Adrenal gland (tissue), 12 donors: ENCODE results near the gene ABHD4. TPM values are rescaled to one million over a fixed set of nuclear protein-coding genes. Genes with fewer than 3 reads are reported as not detected.

ENCODE experiments used
- DNase-seq, 7 donors: peaks; one replicate each; pipeline ENCODE4 v3.0.0-alpha.2; 2019 to 2020
- H3K27ac ChIP-seq, 5 donors: fragments of 200-600 bp; sonication (generic) in 4 of 5; 1 replicate in 3 of 5; 2 replicates in 2 of 5; pipeline versions ENCODE4 v1.5.1 to v1.8.0; 2016 to 2020; ENCODE audit warnings: mild to moderate bottlenecking in 1 of 5
- H3K27me3 ChIP-seq: fragments of 200-600 bp; 2 replicates; pipeline ENCODE4 v1.8.0; 2021
- H3K36me3 ChIP-seq, 2 donors: fragments of 200-600 bp; replicated peaks in 1 of 2; 1 replicate in 1 of 2; 2 replicates in 1 of 2; pipeline versions ENCODE4 v1.5.1 to v1.8.0; 2018 to 2022
- H3K4me1 ChIP-seq, 2 donors: fragments of 200-600 bp; replicated peaks in 1 of 2; 1 replicate in 1 of 2; 2 replicates in 1 of 2; pipeline versions ENCODE4 v1.5.1 to v1.8.0; 2018 to 2021
- H3K4me3 ChIP-seq, 4 donors: fragments of 200-600 bp; sonication (generic) in 3 of 4; one replicate each; pipeline ENCODE4 v1.5.1; 2016 to 2018
- H3K9me3 ChIP-seq, 3 donors: fragments of 200-600 bp; sonication (generic) in 1 of 3; replicated peaks in 1 of 3; 1 replicate in 2 of 3; 2 replicates in 1 of 3; pipeline versions ENCODE4 v1.5.1 to v1.8.0; 2016 to 2021
- CTCF ChIP-seq, 6 experiments: fragments of 450-650 bp in 4 of 6; fragments of 200-600 bp in 2 of 6; sonication (generic) in 1 of 6; IDR thresholded peaks; 1 replicate in 5 of 6; 2 replicates in 1 of 6; pipeline versions ENCODE4 v1.5.1 to v1.8.0; 2016 to 2021; ENCODE audit warnings: antibody characterized with exemption in 6 of 6, mild to moderate bottlenecking in 2 of 6, moderate library complexity in 1 of 6
- POLR2A ChIP-seq, 2 donors: fragments of 450-650 bp; IDR thresholded peaks; one replicate each; pipeline ENCODE4 v1.6.1; 2017; ENCODE audit warnings: antibody characterized with exemption in 2 of 2, mild to moderate bottlenecking in 2 of 2, moderate library complexity in 1 of 2
- WGBS, 4 donors: extraction: QIAGEN DNeasy Blood & Tissue Kit in 2 of 4; methylation state at CpG; one replicate each; pipeline versions ENCODE4 v1.1.5 to v1.1.7; 2013 to 2017; 5-methylcytosine and 5-hydroxymethylcytosine counted together
- intact Hi-C, 2 donors: fragments of 100-400 bp; cut with DNase I; formaldehyde crosslinking; loops; one replicate each; pipeline versions ENCODE4 v1.14.1 to v1.15.0; 2022 to 2023
- polyA plus RNA-seq, 3 donors: library from polyadenylated mRNA; stranded (reverse); fragments of 200-250 nt in 2 of 3; fragments of 350-450 nt in 1 of 3; fragmentation: Illumina TruSeq in 1 of 3; extraction: RNeasy Lipid Tissue Mini Kit (QIAGEN cat#74804) in 1 of 3; gene quantifications; one replicate each; pipeline ENCODE4 v1.2.3, GENCODE V29; 2013 to 2014
- total RNA-seq, 9 donors: library from RNA; depleted of rRNA in 4 of 9; stranded (reverse); fragments of >200 nt in 4 of 9; fragments of 120-200 nt in 1 of 9; fragmentation: NEBNext Ultra II Directional in 1 of 9; extraction: Animal tissue kit (Norgen Biotek cat#: 25700) in 1 of 9; gene quantifications; one replicate each; pipeline versions ENCODE4 v1.1.0 to v1.2.4, GENCODE V29; 2013 to 2023
- donor health status: healthy with polysubstance abuse.
- donor health status: Bipolar disorder and iron deficiency.
- donor health status: DM: yes; HTN: yes; CAD: no.
- donor health status: DM: no; HTN: no; CAD: no.
- donor health status: DM: no; HTN: no; CAD: no.
- donor health status: DM: yes; HTN: yes; CAD: no.

Gene ABHD4
- total and polyA plus RNA-seq, 12 donors: 21.4 to 93.4 (median 43.5) TPM

- 93 to 99% (median 95%) methylated on average over 6 of the region's 6 CpGs for WGBS, 4 donors
- intact Hi-C loops: no loop called here
- Histone ChIP-seq H3K4me1 (peaks cover 0 to 3% of the 10 kb centered on the region in 2 donors), H3K27me3 (no peaks in the 10 kb centered on the region), H3K4me3 (no peak overlapping the region), H3K27ac (no peak overlapping the region), H3K36me3 (peaks cover 0 to 97% of the 10 kb centered on the region in 2 donors), H3K9me3 (no peaks in the 10 kb centered on the region)
- DNase-seq: no peak
- TF ChIP-seq POLR2A (IDR thresholded peaks at IDR 0.05) (no peak), CTCF (IDR thresholded peaks at IDR 0.05) (no peak)
These were observed 8.3 kb downstream of the ABHD4 start for GRCh38 chr14:22606380-22606779.

GRCh38 chr14:22607291-22607690 is 9.2 kb downstream of the ABHD4 start:
- no peak for DNase-seq
- H3K4me3 ChIP-seq: no peak overlapping the region
- H3K9me3 ChIP-seq: no peaks in the 10 kb centered on the region
- WGBS, 4 donors: 85 to 96% (median 93%) methylated on average over 3 of the region's 3 CpGs
- intact Hi-C loops: no loop called here
- TF ChIP-seq CTCF (IDR thresholded peaks at IDR 0.05) (no peak), POLR2A (IDR thresholded peaks at IDR 0.05) (no peak)
- peaks cover 0 to 3% of the 10 kb centered on the region in 2 donors for H3K4me1 ChIP-seq
- peaks cover 0 to 96% of the 10 kb centered on the region in 2 donors for H3K36me3 ChIP-seq
- no peak overlapping the region for H3K27ac ChIP-seq
- H3K27me3 ChIP-seq: no peaks in the 10 kb centered on the region

- H3K27ac ChIP-seq: no peak overlapping the region
- peak in 1 of 7 donors; percentile 29 for DNase-seq
- no peak for TF ChIP-seq CTCF (IDR thresholded peaks at IDR 0.05)
- no peak for TF ChIP-seq POLR2A (IDR thresholded peaks at IDR 0.05)
- intact Hi-C loops: no loop called here
- no peak overlapping the region for H3K4me3 ChIP-seq
- peaks cover 0 to 60% of the 10 kb centered on the region in 2 donors for H3K36me3 ChIP-seq
- H3K4me1 ChIP-seq: peaks cover 7 to 13% of the 10 kb centered on the region in 2 donors
- no peaks in the 10 kb centered on the region for H3K9me3 ChIP-seq
- WGBS, 4 donors: 69 to 88% (median 82%) methylated on average over 2 of the region's 2 CpGs
- H3K27me3 ChIP-seq: no peaks in the 10 kb centered on the region
These were observed 12.8 kb downstream of the ABHD4 start for GRCh38 chr14:22610931-22611330.

- intact Hi-C loops: no loop called here
- peaks cover 7 to 13% of the 10 kb centered on the region in 2 donors for H3K4me1 ChIP-seq
- DNase-seq: no peak
- H3K36me3 ChIP-seq: peaks cover 0 to 37% of the 10 kb centered on the region in 2 donors
- TF ChIP-seq POLR2A (IDR thresholded peaks at IDR 0.05) (no peak), CTCF (IDR thresholded peaks at IDR 0.05) (no peak)
- 63 to 75% (median 64%) methylated on average over 2 of the region's 2 CpGs for WGBS, 4 donors
- H3K4me3 ChIP-seq: no peak overlapping the region
- no peaks in the 10 kb centered on the region for H3K27me3 ChIP-seq
- no peaks in the 10 kb centered on the region for H3K9me3 ChIP-seq
- peak overlapping the region in 4 of 5 donors; percentile 8 to 75 (median 36) for H3K27ac ChIP-seq
These were observed 15.1 kb downstream of the ABHD4 start for GRCh38 chr14:22613106-22613695.
